Adrenal gland (tissue), 12 donors: ENCODE data around the gene EMC1. TPM values are rescaled to one million over a fixed set of nuclear protein-coding genes. Genes with fewer than 3 reads are reported as not detected.

Experiments
- DNase-seq, 7 donors: peaks; one replicate each; pipeline ENCODE4 v3.0.0-alpha.2; 2019 to 2020
- H3K27ac ChIP-seq, 5 donors: fragments of 200-600 bp; sonication (generic) in 4 of 5; 1 replicate in 3 of 5; 2 replicates in 2 of 5; pipeline versions ENCODE4 v1.5.1 to v1.8.0; 2016 to 2020; ENCODE audit warnings: mild to moderate bottlenecking in 1 of 5
- H3K27me3 ChIP-seq: fragments of 200-600 bp; 2 replicates; pipeline ENCODE4 v1.8.0; 2021
- H3K36me3 ChIP-seq, 2 donors: fragments of 200-600 bp; replicated peaks in 1 of 2; 1 replicate in 1 of 2; 2 replicates in 1 of 2; pipeline versions ENCODE4 v1.5.1 to v1.8.0; 2018 to 2022
- H3K4me1 ChIP-seq, 2 donors: fragments of 200-600 bp; replicated peaks in 1 of 2; 1 replicate in 1 of 2; 2 replicates in 1 of 2; pipeline versions ENCODE4 v1.5.1 to v1.8.0; 2018 to 2021
- H3K4me3 ChIP-seq, 4 donors: fragments of 200-600 bp; sonication (generic) in 3 of 4; one replicate each; pipeline ENCODE4 v1.5.1; 2016 to 2018
- H3K9me3 ChIP-seq, 3 donors: fragments of 200-600 bp; sonication (generic) in 1 of 3; replicated peaks in 1 of 3; 1 replicate in 2 of 3; 2 replicates in 1 of 3; pipeline versions ENCODE4 v1.5.1 to v1.8.0; 2016 to 2021
- POLR2A ChIP-seq, 2 donors: fragments of 450-650 bp; IDR thresholded peaks; one replicate each; pipeline ENCODE4 v1.6.1; 2017; ENCODE audit warnings: antibody characterized with exemption in 2 of 2, mild to moderate bottlenecking in 2 of 2, moderate library complexity in 1 of 2
- WGBS, 4 donors: extraction: QIAGEN DNeasy Blood & Tissue Kit in 2 of 4; methylation state at CpG; one replicate each; pipeline versions ENCODE4 v1.1.5 to v1.1.7; 2013 to 2017; 5-methylcytosine and 5-hydroxymethylcytosine counted together
- intact Hi-C, 2 donors: fragments of 100-400 bp; cut with DNase I; formaldehyde crosslinking; loops; one replicate each; pipeline versions ENCODE4 v1.14.1 to v1.15.0; 2022 to 2023
- polyA plus RNA-seq, 3 donors: library from polyadenylated mRNA; stranded (reverse); fragments of 200-250 nt in 2 of 3; fragments of 350-450 nt in 1 of 3; fragmentation: Illumina TruSeq in 1 of 3; extraction: RNeasy Lipid Tissue Mini Kit (QIAGEN cat#74804) in 1 of 3; gene quantifications; one replicate each; pipeline ENCODE4 v1.2.3, GENCODE V29; 2013 to 2014
- total RNA-seq, 9 donors: library from RNA; depleted of rRNA in 4 of 9; stranded (reverse); fragments of >200 nt in 4 of 9; fragments of 120-200 nt in 1 of 9; fragmentation: NEBNext Ultra II Directional in 1 of 9; extraction: Animal tissue kit (Norgen Biotek cat#: 25700) in 1 of 9; gene quantifications; one replicate each; pipeline versions ENCODE4 v1.1.0 to v1.2.4, GENCODE V29; 2013 to 2023
- TF ChIP-seq, protein P1 (sequence below), 6 experiments: fragments of 450-650 bp in 4 of 6; fragments of 200-600 bp in 2 of 6; sonication (generic) in 1 of 6; IDR thresholded peaks; 1 replicate in 5 of 6; 2 replicates in 1 of 6; pipeline versions ENCODE4 v1.5.1 to v1.8.0; 2016 to 2021; ENCODE audit warnings: antibody characterized with exemption in 6 of 6, mild to moderate bottlenecking in 2 of 6, moderate library complexity in 1 of 6
- donor health status: healthy with polysubstance abuse.
- donor health status: Bipolar disorder and iron deficiency.
- donor health status: DM: yes; HTN: yes; CAD: no.
- donor health status: DM: no; HTN: no; CAD: no.
- donor health status: DM: no; HTN: no; CAD: no.
- donor health status: DM: yes; HTN: yes; CAD: no.

EMC1 gene
- total and polyA plus RNA-seq, 12 donors, result 8.9 to 64.8 (median 41.5) TPM

DNA sequence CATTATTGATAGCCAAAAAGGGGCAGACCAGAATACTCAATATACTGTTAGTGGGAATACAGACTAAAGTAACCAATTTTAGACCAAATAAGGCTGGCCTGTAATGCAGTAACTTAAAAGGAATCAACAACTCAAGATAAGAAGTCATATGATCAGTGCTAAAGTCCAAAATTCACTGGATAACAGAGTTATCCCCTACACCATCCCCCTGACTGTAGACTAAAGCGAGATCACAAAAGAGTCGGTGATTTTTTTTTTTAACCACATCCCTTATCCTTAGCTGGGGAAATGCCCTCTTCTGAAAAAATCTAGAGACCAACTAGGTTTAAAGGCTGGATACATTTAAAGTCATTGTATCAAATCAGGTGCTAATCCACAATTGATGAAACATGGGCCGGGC lies 48.9 kb downstream of the EMC1 start:
- TF ChIP-seq, protein P1, sequence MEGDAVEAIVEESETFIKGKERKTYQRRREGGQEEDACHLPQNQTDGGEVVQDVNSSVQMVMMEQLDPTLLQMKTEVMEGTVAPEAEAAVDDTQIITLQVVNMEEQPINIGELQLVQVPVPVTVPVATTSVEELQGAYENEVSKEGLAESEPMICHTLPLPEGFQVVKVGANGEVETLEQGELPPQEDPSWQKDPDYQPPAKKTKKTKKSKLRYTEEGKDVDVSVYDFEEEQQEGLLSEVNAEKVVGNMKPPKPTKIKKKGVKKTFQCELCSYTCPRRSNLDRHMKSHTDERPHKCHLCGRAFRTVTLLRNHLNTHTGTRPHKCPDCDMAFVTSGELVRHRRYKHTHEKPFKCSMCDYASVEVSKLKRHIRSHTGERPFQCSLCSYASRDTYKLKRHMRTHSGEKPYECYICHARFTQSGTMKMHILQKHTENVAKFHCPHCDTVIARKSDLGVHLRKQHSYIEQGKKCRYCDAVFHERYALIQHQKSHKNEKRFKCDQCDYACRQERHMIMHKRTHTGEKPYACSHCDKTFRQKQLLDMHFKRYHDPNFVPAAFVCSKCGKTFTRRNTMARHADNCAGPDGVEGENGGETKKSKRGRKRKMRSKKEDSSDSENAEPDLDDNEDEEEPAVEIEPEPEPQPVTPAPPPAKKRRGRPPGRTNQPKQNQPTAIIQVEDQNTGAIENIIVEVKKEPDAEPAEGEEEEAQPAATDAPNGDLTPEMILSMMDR (IDR thresholded peaks at IDR 0.05), result no peak
- TF ChIP-seq POLR2A (IDR thresholded peaks at IDR 0.05), result no peak
- Histone ChIP-seq H3K9me3 (no peaks in the 10 kb centered on the region), H3K27me3 (no peaks in the 10 kb centered on the region), H3K4me3 (no peak overlapping the region), H3K27ac (no peak overlapping the region), H3K4me1 (peaks cover 24 to 51% of the 10 kb centered on the region in 2 donors), H3K36me3 (peaks cover 0 to 22% of the 10 kb centered on the region in 2 donors)
- DNase-seq, result no peak
- intact Hi-C loops, result no loop called here
- WGBS, 4 donors, result 69 to 88% (median 85%) methylated on average over 3 of the region's 3 CpGs

DNA sequence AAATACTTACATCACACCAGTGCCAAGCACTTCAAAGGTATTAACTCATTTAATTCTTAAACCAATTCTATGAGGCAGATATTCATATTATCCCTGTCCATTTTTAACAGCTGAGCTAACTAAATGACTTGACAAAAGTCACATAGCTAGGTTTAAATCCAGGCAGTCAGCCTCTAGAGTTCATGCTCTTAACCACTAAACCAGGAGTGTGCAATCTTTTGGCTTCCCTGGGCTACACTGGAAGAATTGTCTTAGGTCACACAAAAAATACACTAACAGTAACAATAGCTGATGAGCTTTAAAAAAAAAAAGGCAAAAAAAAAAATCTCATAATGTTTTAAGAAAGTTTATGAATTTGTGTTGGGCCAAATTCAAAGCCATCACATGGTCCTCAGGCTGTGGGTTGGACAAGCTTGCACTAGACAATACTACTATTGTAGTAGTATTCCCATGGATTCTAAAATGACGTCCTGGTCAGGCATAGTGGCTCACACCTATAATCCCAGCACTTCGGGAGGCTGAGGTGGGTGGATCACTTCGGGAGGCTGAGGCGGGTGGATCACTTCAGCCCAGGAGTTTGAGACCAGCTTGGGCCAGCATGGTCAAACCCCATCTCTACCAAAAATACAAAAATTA lies 51.2 kb downstream of the EMC1 start:
- intact Hi-C loops, result no loop called here
- Histone ChIP-seq H3K36me3 (peaks cover 0 to 42% of the 10 kb centered on the region in 2 donors), H3K27me3 (no peaks in the 10 kb centered on the region), H3K4me3 (no peak overlapping the region), H3K4me1 (peaks cover 24 to 30% of the 10 kb centered on the region in 2 donors), H3K27ac (no peak overlapping the region), H3K9me3 (no peaks in the 10 kb centered on the region)
- no peak for DNase-seq
- WGBS, 4 donors, result 67 to 93% (median 86%) methylated on average over 4 of the region's 4 CpGs
- TF ChIP-seq, protein P1 (IDR thresholded peaks at IDR 0.05), result no peak
- TF ChIP-seq POLR2A (IDR thresholded peaks at IDR 0.05), result no peak

DNA sequence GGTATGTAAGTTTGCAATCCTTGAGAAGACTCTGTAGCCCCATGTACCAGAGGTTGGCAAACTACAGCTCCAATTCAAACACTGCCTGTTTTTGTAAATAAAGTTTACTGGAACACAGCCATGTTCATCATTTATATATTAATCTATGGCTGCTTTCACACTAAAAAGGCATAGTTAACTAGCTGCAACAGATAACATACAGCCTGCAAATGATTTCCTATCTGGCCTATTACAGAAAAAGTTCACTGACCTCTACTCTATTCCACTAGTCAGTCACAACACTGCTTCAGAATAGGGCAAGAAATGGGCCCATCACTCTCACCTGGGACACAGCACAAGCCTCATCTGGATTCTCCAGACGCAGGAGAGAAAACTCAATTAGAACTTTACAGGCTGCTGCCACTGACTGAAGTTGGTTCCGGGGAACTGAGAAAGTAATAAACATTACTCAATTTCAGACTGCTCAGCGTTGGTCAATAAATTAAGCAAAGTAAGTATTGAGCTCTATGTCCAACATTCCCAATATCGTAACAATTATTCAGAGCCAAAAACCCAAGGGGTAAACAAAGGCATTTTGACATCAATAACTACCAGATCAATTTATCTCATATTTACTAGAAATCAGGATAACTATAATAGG lies 51.9 kb downstream of the EMC1 start:
- Histone ChIP-seq H3K36me3 (peaks cover 0 to 47% of the 10 kb centered on the region in 2 donors), H3K9me3 (no peaks in the 10 kb centered on the region), H3K27me3 (no peaks in the 10 kb centered on the region), H3K4me3 (no peak overlapping the region), H3K27ac (no peak overlapping the region), H3K4me1 (peaks cover 24% of the 10 kb centered on the region in 2 donors)
- TF ChIP-seq POLR2A (IDR thresholded peaks at IDR 0.05), result no peak
- TF ChIP-seq, protein P1 (IDR thresholded peaks at IDR 0.05), result no peak
- 82 to 91% (median 89%) methylated on average over 4 of the region's 4 CpGs for WGBS, 4 donors
- DNase-seq, result no peak
- intact Hi-C loops, result no loop called here

DNA sequence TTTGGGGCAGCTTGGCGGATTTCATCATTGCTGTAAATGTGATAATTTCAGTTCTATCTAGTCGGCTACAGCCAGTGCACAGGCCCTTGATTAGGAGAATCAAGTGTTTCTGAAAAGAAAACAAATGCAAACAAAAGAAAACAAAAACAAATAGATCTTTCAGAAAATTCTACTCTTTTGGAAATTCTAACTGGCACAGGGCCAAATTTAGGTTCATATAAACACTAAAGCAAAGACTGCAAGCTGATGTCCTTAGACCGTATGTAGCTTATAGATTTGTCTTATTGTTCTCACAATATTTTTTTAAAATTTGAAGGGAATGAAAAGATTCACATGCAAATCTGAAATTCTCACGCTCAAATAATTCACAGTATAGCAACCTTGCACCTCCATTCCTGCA lies 52.5 kb downstream of the EMC1 start:
- Histone ChIP-seq H3K4me1 (peaks cover 23 to 24% of the 10 kb centered on the region in 2 donors), H3K9me3 (no peaks in the 10 kb centered on the region), H3K36me3 (peaks cover 0 to 54% of the 10 kb centered on the region in 2 donors), H3K27ac (no peak overlapping the region), H3K4me3 (no peak overlapping the region), H3K27me3 (no peaks in the 10 kb centered on the region)
- intact Hi-C loops, result no loop called here
- TF ChIP-seq, protein P1 (IDR thresholded peaks at IDR 0.05), result no peak
- no peak for TF ChIP-seq POLR2A (IDR thresholded peaks at IDR 0.05)
- 90 to 98% (median 93%) methylated on average over 4 of the region's 4 CpGs for WGBS, 4 donors
- DNase-seq, result no peak
